ENCODE data around the gene NFIA.

Gene NFIA

GRCh38 chr1:61067446-61068019 lies 14.8 kb upstream of the NFIA start:
- no peak overlapping the region for H4K8ac ChIP-seq (ENCODE audit: low read depth, low read length)
- H3K14ac ChIP-seq (ENCODE audit: low read length): no peak overlapping the region
- H3K36me3 ChIP-seq (replicated peaks in 1 of 2; ENCODE audit: control insufficient read depth in 2 of 2, insufficient read depth in 2 of 2, low read length in 2 of 2): no peaks in the 10 kb centered on the region
- H3K27me3 ChIP-seq (ENCODE audit: control insufficient read depth in 3 of 3, insufficient read depth in 3 of 3, low read depth in 1 of 3, low read length in 3 of 3): no peaks in the 10 kb centered on the region
- H3K4me1 ChIP-seq (ENCODE audit: control insufficient read depth in 2 of 2, insufficient read depth in 1 of 2, low read depth in 1 of 2, low read length in 2 of 2): no peaks in the 10 kb centered on the region
- H2AK5ac ChIP-seq (ENCODE audit: low read depth, low read length): no peak overlapping the region
- H3K79me1 ChIP-seq (ENCODE audit: low read depth, low read length): no peaks in the 10 kb centered on the region
- no peak overlapping the region for H3K27ac ChIP-seq (replicated peaks; ENCODE audit: low read length)
- no peak overlapping the region for H3K23ac ChIP-seq (ENCODE audit: low read depth, low read length, poor library complexity)
- H3K18ac ChIP-seq (ENCODE audit: low read length): no peak overlapping the region
- no peak overlapping the region for H3K9ac ChIP-seq (ENCODE audit: low read depth, low read length, poor library complexity)
- no peak overlapping the region for H3K4me3 ChIP-seq (ENCODE audit: low read length in 2 of 2)
- no peak overlapping the region for H3K4ac ChIP-seq (ENCODE audit: low read length)
- no peak overlapping the region for H2BK15ac ChIP-seq (ENCODE audit: low read length)
- DNase-seq (ENCODE audit: low spot score): no peak
- H2BK120ac ChIP-seq (ENCODE audit: low read depth, low read length): no peak overlapping the region
- no peaks in the 10 kb centered on the region for H3K9me3 ChIP-seq (replicated peaks in 1 of 2; ENCODE audit: control insufficient read depth in 2 of 2, insufficient read depth in 1 of 2, low read depth in 1 of 2, low read length in 2 of 2)
- H4K91ac ChIP-seq (ENCODE audit: low read depth, low read length, poor library complexity): no peak overlapping the region
- no peak overlapping the region for H3K4me2 ChIP-seq (ENCODE audit: insufficient read depth, low read length, poor library complexity, severe bottlenecking)
- no CpG with 5 or more reads among the region's 4 CpGs for WGBS, 2 donors (ENCODE audit: extremely low coverage in 2 of 2, insufficient read length in 2 of 2, insufficient replicate concordance in 1 of 2)
- no peak overlapping the region for H2AFZ ChIP-seq (ENCODE audit: low read length)
- H2BK12ac ChIP-seq (ENCODE audit: low read length): no peak overlapping the region
- H2BK5ac ChIP-seq (ENCODE audit: low read length): no peak overlapping the region

DNA sequence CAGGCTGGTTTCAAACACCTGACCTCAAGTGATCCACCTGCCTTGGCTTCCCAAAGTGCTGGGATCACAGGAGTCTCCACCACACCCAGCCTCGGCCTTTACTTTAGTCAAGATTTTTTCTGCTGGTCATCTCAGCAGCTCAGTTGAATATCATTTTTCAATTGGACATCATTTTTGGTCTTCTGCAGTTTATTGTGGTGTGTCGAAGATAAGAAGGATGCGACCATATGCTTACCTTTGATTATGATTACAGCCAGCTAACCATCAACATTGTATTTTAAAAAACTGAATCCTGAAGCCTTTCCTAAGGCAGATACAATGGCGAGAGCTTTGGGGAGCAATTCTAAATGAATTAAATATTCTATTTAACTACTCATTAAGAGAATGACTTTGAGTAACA lies 12.3 kb upstream of the NFIA start:
- Histone ChIP-seq H3K79me1 (ENCODE audit: low read depth, low read length) (no peaks in the 10 kb centered on the region), H3K14ac (ENCODE audit: low read length) (no peak overlapping the region), H2BK5ac (ENCODE audit: low read length) (no peak overlapping the region), H3K4me3 (ENCODE audit: low read length in 2 of 2) (no peak overlapping the region), H3K18ac (ENCODE audit: low read length) (no peak overlapping the region), H4K8ac (ENCODE audit: low read depth, low read length) (no peak overlapping the region), H2BK15ac (ENCODE audit: low read length) (no peak overlapping the region), H2BK12ac (ENCODE audit: low read length) (no peak overlapping the region), H3K27me3 (ENCODE audit: control insufficient read depth in 3 of 3, insufficient read depth in 3 of 3, low read depth in 1 of 3, low read length in 3 of 3) (no peaks in the 10 kb centered on the region), H3K9me3 (replicated peaks in 1 of 2; ENCODE audit: control insufficient read depth in 2 of 2, insufficient read depth in 1 of 2, low read depth in 1 of 2, low read length in 2 of 2) (no peaks in the 10 kb centered on the region), H3K4me1 (ENCODE audit: control insufficient read depth in 2 of 2, insufficient read depth in 1 of 2, low read depth in 1 of 2, low read length in 2 of 2) (no peaks in the 10 kb centered on the region), H3K4me2 (ENCODE audit: insufficient read depth, low read length, poor library complexity, severe bottlenecking) (no peak overlapping the region), H3K9ac (ENCODE audit: low read depth, low read length, poor library complexity) (no peak overlapping the region), H2AK5ac (ENCODE audit: low read depth, low read length) (no peak overlapping the region), H3K23ac (ENCODE audit: low read depth, low read length, poor library complexity) (no peak overlapping the region), H3K4ac (ENCODE audit: low read length) (no peak overlapping the region), H3K36me3 (replicated peaks in 1 of 2; ENCODE audit: control insufficient read depth in 2 of 2, insufficient read depth in 2 of 2, low read length in 2 of 2) (no peaks in the 10 kb centered on the region), H2BK120ac (ENCODE audit: low read depth, low read length) (no peak overlapping the region), H4K91ac (ENCODE audit: low read depth, low read length, poor library complexity) (no peak overlapping the region), H2AFZ (ENCODE audit: low read length) (no peak overlapping the region), H3K27ac (replicated peaks; ENCODE audit: low read length) (no peak overlapping the region)
- no CpG with 5 or more reads among the region's 4 CpGs for WGBS, 2 donors (ENCODE audit: extremely low coverage in 2 of 2, insufficient read length in 2 of 2, insufficient replicate concordance in 1 of 2)
- no peak for DNase-seq (ENCODE audit: low spot score)

- H3K4ac ChIP-seq (ENCODE audit: low read length): no peak overlapping the region
- H2BK5ac ChIP-seq (ENCODE audit: low read length): no peak overlapping the region
- peaks cover 0 to 4% (median 2%) of the 10 kb centered on the region in 3 experiments for H3K27me3 ChIP-seq (ENCODE audit: control insufficient read depth in 3 of 3, insufficient read depth in 3 of 3, low read depth in 1 of 3, low read length in 3 of 3)
- H4K8ac ChIP-seq (ENCODE audit: low read depth, low read length): no peak overlapping the region
- H3K18ac ChIP-seq (ENCODE audit: low read length): no peak overlapping the region
- H3K9ac ChIP-seq (ENCODE audit: low read depth, low read length, poor library complexity): no peak overlapping the region
- H3K79me1 ChIP-seq (ENCODE audit: low read depth, low read length): no peaks in the 10 kb centered on the region
- H2AFZ ChIP-seq (ENCODE audit: low read length): no peak overlapping the region
- H3K4me2 ChIP-seq (ENCODE audit: insufficient read depth, low read length, poor library complexity, severe bottlenecking): no peak overlapping the region
- no peak overlapping the region for H3K23ac ChIP-seq (ENCODE audit: low read depth, low read length, poor library complexity)
- H3K27ac ChIP-seq (replicated peaks; ENCODE audit: low read length): no peak overlapping the region
- no peak overlapping the region for H4K91ac ChIP-seq (ENCODE audit: low read depth, low read length, poor library complexity)
- no peak for DNase-seq (ENCODE audit: low spot score)
- no peaks in the 10 kb centered on the region for H3K4me1 ChIP-seq (ENCODE audit: control insufficient read depth in 2 of 2, insufficient read depth in 1 of 2, low read depth in 1 of 2, low read length in 2 of 2)
- H3K14ac ChIP-seq (ENCODE audit: low read length): no peak overlapping the region
- H3K9me3 ChIP-seq (replicated peaks in 1 of 2; ENCODE audit: control insufficient read depth in 2 of 2, insufficient read depth in 1 of 2, low read depth in 1 of 2, low read length in 2 of 2): no peaks in the 10 kb centered on the region
- H3K4me3 ChIP-seq (ENCODE audit: low read length in 2 of 2): no peak overlapping the region
- no peaks in the 10 kb centered on the region for H3K36me3 ChIP-seq (replicated peaks in 1 of 2; ENCODE audit: control insufficient read depth in 2 of 2, insufficient read depth in 2 of 2, low read length in 2 of 2)
- no peak overlapping the region for H2AK5ac ChIP-seq (ENCODE audit: low read depth, low read length)
- H2BK12ac ChIP-seq (ENCODE audit: low read length): no peak overlapping the region
- no CpG with 5 or more reads among the region's 6 CpGs for WGBS, 2 donors (ENCODE audit: extremely low coverage in 2 of 2, insufficient read length in 2 of 2, insufficient replicate concordance in 1 of 2)
- H2BK120ac ChIP-seq (ENCODE audit: low read depth, low read length): no peak overlapping the region
- no peak overlapping the region for H2BK15ac ChIP-seq (ENCODE audit: low read length)
Observed at GRCh38 chr1:61071205-61072130, 10.9 kb upstream of the NFIA start.

DNA sequence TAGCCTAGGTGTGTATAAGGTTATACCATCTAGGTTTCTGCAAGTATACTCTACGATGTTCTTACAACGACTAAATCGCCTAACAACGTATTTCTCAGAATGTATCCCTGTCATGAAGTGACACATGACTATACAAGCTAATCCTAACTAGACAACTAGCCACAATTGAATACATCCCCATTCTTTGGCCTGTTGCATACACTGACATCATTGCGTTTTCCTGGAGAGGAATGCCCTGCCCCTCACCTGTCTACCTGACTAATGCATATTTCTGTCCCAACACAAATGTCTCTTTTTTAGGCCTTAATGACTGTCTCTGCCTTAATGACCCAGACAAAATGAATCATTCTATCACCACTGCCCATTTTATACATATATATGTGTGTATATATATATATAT lies 8.5 kb upstream of the NFIA start:
- Histone ChIP-seq H2BK120ac (ENCODE audit: low read depth, low read length) (no peak overlapping the region), H2BK12ac (ENCODE audit: low read length) (no peak overlapping the region), H3K4ac (ENCODE audit: low read length) (no peak overlapping the region), H3K36me3 (replicated peaks in 1 of 2; ENCODE audit: control insufficient read depth in 2 of 2, insufficient read depth in 2 of 2, low read length in 2 of 2) (no peaks in the 10 kb centered on the region), H2AK5ac (ENCODE audit: low read depth, low read length) (no peak overlapping the region), H4K8ac (ENCODE audit: low read depth, low read length) (no peak overlapping the region), H3K27me3 (ENCODE audit: control insufficient read depth in 3 of 3, insufficient read depth in 3 of 3, low read depth in 1 of 3, low read length in 3 of 3) (peaks cover 4 to 13% (median 7%) of the 10 kb centered on the region in 3 experiments), H3K27ac (replicated peaks; ENCODE audit: low read length) (no peak overlapping the region), H3K18ac (ENCODE audit: low read length) (no peak overlapping the region), H2BK5ac (ENCODE audit: low read length) (no peak overlapping the region), H3K79me1 (ENCODE audit: low read depth, low read length) (no peaks in the 10 kb centered on the region), H3K9ac (ENCODE audit: low read depth, low read length, poor library complexity) (no peak overlapping the region), H2BK15ac (ENCODE audit: low read length) (no peak overlapping the region), H3K14ac (ENCODE audit: low read length) (no peak overlapping the region), H3K23ac (ENCODE audit: low read depth, low read length, poor library complexity) (no peak overlapping the region), H3K4me2 (ENCODE audit: insufficient read depth, low read length, poor library complexity, severe bottlenecking) (no peak overlapping the region), H2AFZ (ENCODE audit: low read length) (no peak overlapping the region), H3K4me3 (ENCODE audit: low read length in 2 of 2) (no peak overlapping the region), H3K4me1 (ENCODE audit: control insufficient read depth in 2 of 2, insufficient read depth in 1 of 2, low read depth in 1 of 2, low read length in 2 of 2) (peaks cover 0 to 2% of the 10 kb centered on the region in 2 donors), H4K91ac (ENCODE audit: low read depth, low read length, poor library complexity) (no peak overlapping the region), H3K9me3 (replicated peaks in 1 of 2; ENCODE audit: control insufficient read depth in 2 of 2, insufficient read depth in 1 of 2, low read depth in 1 of 2, low read length in 2 of 2) (no peaks in the 10 kb centered on the region)
- no peak for DNase-seq (ENCODE audit: low spot score)
- WGBS, 2 donors (ENCODE audit: extremely low coverage in 2 of 2, insufficient read length in 2 of 2, insufficient replicate concordance in 1 of 2): no CpG with 5 or more reads among the region's 5 CpGs
